HepG2 (cell line): ENCODE results near the gene TROAP. TPM values are rescaled to one million over a fixed set of nuclear protein-coding genes. Genes with fewer than 3 reads are reported as not detected.

ENCODE experiments used
- ATAC-seq: fragments of 200-7000 bp; cut with Tn5 transposase; 3 replicates; pipeline ENCODE4 v1.9.1; 2020; ENCODE audit warnings: mild to moderate bottlenecking, moderate library complexity
- BruUV-seq: library from RNA; stranded (reverse); fragments of 400-500 nt; replicated peaks from 2 replicates; lab custom pipeline; 2021; lab: Mats Ljungman, UMichigan
- CTCF ChIA-PET: fragments of 300-600 bp; formaldehyde crosslinking; extraction: SDS; loops from one replicate; lab custom pipeline; 2021; ENCODE audit warnings: low total read pairs, inconsistent platforms, low intra/inter-chr PET ratio; lab: Yijun Ruan, JAX
- POLR2A ChIA-PET: fragments of 350-600 bp; sonication (Branson Sonifier 250); formaldehyde crosslinking; loops from one replicate; lab custom pipeline; 2020; ENCODE audit warnings: antibody characterized with exemption, inconsistent platforms; lab: Yijun Ruan, JAX
- DNase-seq: peaks from one replicate; pipeline ENCODE4 v3.0.0-alpha.2; 2015; ENCODE audit warnings: low spot score
- FAIRE-seq: peaks from 3 replicates; lab custom pipeline; 2011; peaks lifted over from hg19 to GRCh38; lab: Jason Lieb, UNC
- H2AFZ ChIP-seq: one replicate; pipeline ENCODE4 v1.6.1; 2011; ENCODE audit warnings: low read length, inconsistent platforms
- H3K27ac ChIP-seq: fragments of 300-600 bp; 3 replicates; pipeline ENCODE4 v1.8.0; 2011; ENCODE audit warnings: mixed run types, mild to moderate bottlenecking, mixed read lengths, low read length, inconsistent platforms; ENCODE audit not compliant: insufficient read depth; ENCODE audit errors: extremely low read length
- H3K27me3 ChIP-seq, 2 experiments: fragments of 200-600 bp in 1 of 2; 2 replicates in 1 of 2; 3 replicates in 1 of 2; pipeline versions ENCODE4 v1.6.0 to v1.8.0; 2011; ENCODE audit warnings: low read length in 2 of 2, mild to moderate bottlenecking in 2 of 2, moderate library complexity in 2 of 2, inconsistent platforms in 1 of 2; ENCODE audit not compliant: insufficient read depth in 2 of 2, control insufficient read depth in 1 of 2
- H3K36me3 ChIP-seq, 2 experiments: fragments of 200-600 bp in 1 of 2; replicated peaks in 1 of 2; 2 replicates in 1 of 2; 3 replicates in 1 of 2; pipeline versions ENCODE4 v1.5.1 to v1.8.0; 2011; ENCODE audit warnings: low read length in 2 of 2, inconsistent platforms in 1 of 2; ENCODE audit not compliant: insufficient read depth in 2 of 2, control insufficient read depth in 1 of 2
- H3K4me1 ChIP-seq: 2 replicates; pipeline ENCODE4 v1.5.1; 2012; ENCODE audit warnings: low read length, inconsistent platforms; ENCODE audit not compliant: insufficient read depth
- H3K4me2 ChIP-seq: 2 replicates; pipeline ENCODE4 v1.6.0; 2011; ENCODE audit warnings: low read depth, low read length, inconsistent platforms
- H3K4me3 ChIP-seq, 3 experiments: fragments of 200-600 bp in 1 of 3; sonication (generic), shearing (Covaris generic) in 1 of 3; replicated peaks in 1 of 3; 2 replicates each; pipeline ENCODE4 v1.5.1; 2011 to 2016; ENCODE audit warnings: low read length in 3 of 3, inconsistent platforms in 2 of 3, low read depth in 2 of 3, mild to moderate bottlenecking in 2 of 3, control low read depth in 1 of 3, mixed read lengths in 1 of 3; ENCODE audit not compliant: insufficient read depth in 1 of 3
- H3K79me2 ChIP-seq: one replicate; pipeline ENCODE4 v1.6.1; 2011; ENCODE audit warnings: low read length, inconsistent platforms; ENCODE audit not compliant: insufficient read depth
- H3K9ac ChIP-seq: 2 replicates; pipeline ENCODE4 v1.6.0; 2011; ENCODE audit warnings: mild to moderate bottlenecking, low read depth, low read length, inconsistent platforms; ENCODE audit not compliant: insufficient read depth
- H3K9me3 ChIP-seq: 2 replicates; pipeline ENCODE4 v1.5.1; 2012; ENCODE audit warnings: mild to moderate bottlenecking, low read length
- H4K20me1 ChIP-seq: 2 replicates; pipeline ENCODE4 v1.6.0; 2011; ENCODE audit warnings: inconsistent platforms, mild to moderate bottlenecking, low read length, moderate library complexity; ENCODE audit not compliant: insufficient read depth
- BCL6 ChIP-seq: IDR thresholded peaks from 2 replicates; pipeline ENCODE4 v1.6.1; 2016; ENCODE audit warnings: missing genetic modification reagents, missing compliant biosample characterization
- BHLHE40 ChIP-seq: IDR thresholded peaks from 2 replicates; pipeline ENCODE4 v1.6.1; 2011; ENCODE audit warnings: low read length, improper control_type of control experiment
- EZH2 ChIP-seq: conservative IDR thresholded peaks from 2 replicates; pipeline ENCODE4 v1.6.1; 2012; ENCODE audit warnings: mild to moderate bottlenecking, low read depth, low read length, moderate library complexity
- HDAC6 ChIP-seq: fragments of 200-600 bp; sonication (generic); IDR thresholded peaks from 2 replicates; pipeline ENCODE4 v1.7.0; 2017; ENCODE audit warnings: mild to moderate bottlenecking, antibody characterized with exemption, low read length, low read depth
- HES4 ChIP-seq: sonication (generic); formaldehyde crosslinking; IDR thresholded peaks from 2 replicates; pipeline ENCODE4 v1.9.0; 2021; ENCODE audit warnings: mild to moderate bottlenecking, missing genetic modification reagents, borderline replicate concordance
- HNRNPK ChIP-seq: fragments of 200-400 bp; formaldehyde crosslinking; IDR thresholded peaks from 2 replicates; pipeline ENCODE4 v1.6.1; 2018; ENCODE audit warnings: low read length, low read depth, moderate library complexity, mild to moderate bottlenecking; ENCODE audit not compliant: poor library complexity, severe bottlenecking
- HNRNPL ChIP-seq: fragments of 200-400 bp; formaldehyde crosslinking; IDR thresholded peaks from 2 replicates; pipeline ENCODE4 v1.6.1; 2017; ENCODE audit warnings: mild to moderate bottlenecking, low read depth, low read length
- KAT7 ChIP-seq: IDR thresholded peaks from 2 replicates; pipeline ENCODE4 v1.6.1; 2018; ENCODE audit warnings: borderline replicate concordance, missing compliant biosample characterization
- MTA3 ChIP-seq: sonication (generic); formaldehyde crosslinking; IDR thresholded peaks from 2 replicates; pipeline ENCODE4 v1.4.0; 2020; ENCODE audit warnings: missing genetic modification reagents
- MXD4 ChIP-seq: IDR thresholded peaks from 2 replicates; pipeline ENCODE4 v1.6.1; 2016; ENCODE audit warnings: mild to moderate bottlenecking, missing biosample characterization, missing genetic modification reagents
- NBN ChIP-seq: fragments of 450-650 bp; conservative IDR thresholded peaks from 2 replicates; pipeline ENCODE4 v1.6.1; 2017
- STAG1 ChIP-seq: sonication (generic); formaldehyde crosslinking; IDR thresholded peaks from 2 replicates; pipeline ENCODE4 v1.4.0; 2020; ENCODE audit warnings: missing genetic modification reagents
- ZIK1 ChIP-seq: sonication (generic); formaldehyde crosslinking; IDR thresholded peaks from 2 replicates; pipeline ENCODE4 v1.5.0; 2020; ENCODE audit warnings: mild to moderate bottlenecking, low read depth, missing genetic modification reagents, borderline replicate concordance
- ZNF18 ChIP-seq: sonication (generic); formaldehyde crosslinking; IDR thresholded peaks from 2 replicates; pipeline ENCODE4 v1.8.0; 2022; ENCODE audit warnings: mild to moderate bottlenecking, missing genetic modification reagents; ENCODE audit not compliant: insufficient replicate concordance
- ZNF451 ChIP-seq: sonication (generic); formaldehyde crosslinking; IDR thresholded peaks from 2 replicates; pipeline ENCODE4 v1.5.0; 2020; ENCODE audit warnings: mild to moderate bottlenecking, missing genetic modification reagents
- ZNF543 ChIP-seq: sonication (generic); formaldehyde crosslinking; IDR thresholded peaks from 2 replicates; pipeline ENCODE4 v1.4.0; 2020; ENCODE audit warnings: mild to moderate bottlenecking, missing genetic modification reagents
- ZNF747 ChIP-seq: sonication (generic); formaldehyde crosslinking; IDR thresholded peaks from 2 replicates; pipeline ENCODE4 v1.8.1; 2023; ENCODE audit warnings: missing genetic modification reagents, mild to moderate bottlenecking, borderline replicate concordance
- ZSCAN29 ChIP-seq: sonication (generic); formaldehyde crosslinking; conservative IDR thresholded peaks from 2 replicates; pipeline ENCODE4 v1.4.0; 2020; ENCODE audit warnings: mild to moderate bottlenecking, missing genetic modification reagents
- WGBS: methylation state at CpG from one replicate; pipeline ENCODE4 v1.1.6; 2017; ENCODE audit warnings: low lambda C conversion rate; 5-methylcytosine and 5-hydroxymethylcytosine counted together
- in situ Hi-C: cut with HindIII; loops from 2 replicates; pipeline ENCODE4 v1.10.0; 2017; ENCODE audit warnings: low pct_unique_long_range_greater_than_20kb; ENCODE audit not compliant: extremely low pct_ligation_motif_present
- intact Hi-C: fragments of 100-400 bp; cut with micrococcal nuclease; formaldehyde crosslinking; loops from one replicate; pipeline ENCODE4 v1.10.0; 2022; ENCODE audit not compliant: unreplicated experiment
- polyA plus RNA-seq, 8 experiments: library from polyadenylated mRNA; depleted of rRNA in 3 of 8; stranded (reverse) in 7 of 8; unstranded in 1 of 8; fragments of >200 nt; fragmentation: Illumina TruSeq in 4 of 8; extraction: Trizol in 4 of 8; gene quantifications; 2 replicates each; pipeline versions ENCODE4 v1.2.1 to v1.2.3, GENCODE V29; 2011 to 2016; ENCODE audit warnings: low read depth in 4 of 8, missing spikeins in 1 of 8, mixed read lengths in 1 of 8; ENCODE audit not compliant: insufficient read depth in 1 of 8
- total RNA-seq, 5 experiments: library from RNA; depleted of rRNA; stranded (reverse); fragments of >200 nt; fragmentation: Illumina TruSeq; extraction: Trizol; gene quantifications; 2 replicates each; pipeline ENCODE4 v1.2.3, GENCODE V29; 2016; ENCODE audit warnings: low read depth in 1 of 5
- TF ChIP-seq, protein P1 (sequence below): sonication (generic); formaldehyde crosslinking; IDR thresholded peaks from 2 replicates; pipeline ENCODE4 v1.8.0; 2022; ENCODE audit warnings: mild to moderate bottlenecking, missing genetic modification reagents, moderate library complexity

Gene TROAP
- total and polyA plus RNA-seq, 2 of the 13 experiments (the other 11 are each of a cell fraction or from before 2014, with no cell fraction given), result 22.5 to 30.9 TPM

DNA sequence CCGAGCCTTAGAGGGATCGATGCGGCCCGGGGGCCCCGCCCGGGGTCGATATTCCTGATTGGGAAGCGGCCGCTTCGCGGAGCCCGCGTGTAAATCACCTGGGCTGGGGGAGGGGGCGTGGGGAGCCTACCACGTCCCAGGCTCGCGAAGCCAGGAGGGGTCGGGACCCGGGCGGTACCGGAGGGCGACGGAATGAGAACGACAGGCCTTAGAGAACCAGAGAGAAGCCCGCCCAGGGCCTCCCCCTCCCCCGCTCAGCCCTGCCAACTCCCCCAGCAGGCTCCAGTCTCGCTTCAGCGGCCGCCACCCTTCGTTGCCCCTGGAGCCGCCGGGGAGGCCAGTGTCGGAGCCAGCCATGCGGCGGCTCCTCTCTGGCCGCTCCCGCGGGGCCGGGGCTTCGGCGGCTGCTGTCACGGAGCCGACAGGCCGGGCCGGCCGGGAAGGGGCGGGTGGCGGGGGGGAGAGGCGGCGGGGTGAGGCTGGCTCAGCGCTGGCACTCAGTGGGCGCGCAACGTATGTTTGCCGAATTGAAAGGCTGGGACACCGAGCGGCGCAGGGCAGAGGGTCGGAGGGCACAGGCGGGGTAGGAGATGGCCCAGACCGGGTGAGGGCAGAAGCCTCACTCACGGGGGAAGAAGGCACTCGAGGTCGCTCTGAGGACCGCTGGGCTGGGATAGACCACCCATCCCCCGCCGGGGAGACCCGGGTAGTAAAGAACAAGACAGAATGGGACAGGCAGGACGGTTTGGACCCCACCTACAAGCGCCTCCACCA lies 22.2 kb downstream of the TROAP start (continued):
- peak; percentile 49; the same call in 1 of the 2 replicates for TF ChIP-seq BCL6 (CRISPR knock-in tag)

GRCh38 chr12:49345825-49346658 lies 23.0 kb downstream of the TROAP start:
- no TSS peak for BruUV-seq
- Histone ChIP-seq H3K79me2 (peaks cover 17% of the 10 kb centered on the region), H4K20me1 (0 out of 2 replicates have a peak, but pooled peaks cover 6% of the 10 kb centered on the region), H3K27me3 (peaks cover 17 to 55% of the 10 kb centered on the region in 2 experiments; a peak in 4 of 5 replicates), H3K36me3 (peaks cover 0 to under 1% of the 10 kb centered on the region in 2 experiments; a peak in 1 of 5 replicates), H3K4me1 (peaks cover 75% of the 10 kb centered on the region), H2AFZ (no peak overlapping the region), H3K4me2 (peak overlapping the region; percentile 98), H3K9me3 (no peaks in the 10 kb centered on the region), H3K9ac (no peak overlapping the region), H3K27ac (no peak overlapping the region), H3K4me3 (peak overlapping the region; percentile 48 to 84 (median 63); a peak in 5 of 6 replicates)
- intact Hi-C loops, result no loop called here
- in situ Hi-C loops, result loop anchor here (10.0 kb wide), 1 partner anchor 61 kb away; no protein-coding TSS in a partner anchor
- ATAC-seq, result no peak
- CTCF ChIA-PET, result interaction anchor here (3.0 kb wide), 1 partner anchor 15 kb away, joined by 6 read pairs; no protein-coding TSS in a partner anchor
- POLR2A ChIA-PET, result interaction anchor here (0.7 to 4.5 kb wide), 4 partner anchors 14 to 168 kb away, joined by 3 to 41 read pairs (median 10); partner anchors contain the start of genes SPATS2 and TROAP
- DNase-seq, result no peak
- 3% methylated on average over 58 of the region's 61 CpGs for WGBS
- FAIRE-seq, result no peak
- TF ChIP-seq NBN (no peak), MTA3 (CRISPR knock-in tag) (no peak), HNRNPL (0 out of 2 replicates have a peak, but pooled peaks have one; percentile 5), BHLHE40 (no peak), HDAC6 (no peak), ZIK1 (CRISPR knock-in tag) (no peak), HNRNPK (peak; percentile 53), ZSCAN29 (CRISPR knock-in tag) (no peak), EZH2 (peak; percentile 97; the same call in 1 of the 2 replicates), KAT7 (CRISPR knock-in tag) (no peak), ZNF451 (CRISPR knock-in tag) (no peak), ZNF18 (CRISPR knock-in tag) (peak; percentile 9), ZNF543 (CRISPR knock-in tag) (no peak), MXD4 (no peak), HES4 (CRISPR knock-in tag) (no peak), ZNF747 (CRISPR knock-in tag) (no peak), STAG1 (CRISPR knock-in tag) (no peak)
- TF ChIP-seq, protein P1, sequence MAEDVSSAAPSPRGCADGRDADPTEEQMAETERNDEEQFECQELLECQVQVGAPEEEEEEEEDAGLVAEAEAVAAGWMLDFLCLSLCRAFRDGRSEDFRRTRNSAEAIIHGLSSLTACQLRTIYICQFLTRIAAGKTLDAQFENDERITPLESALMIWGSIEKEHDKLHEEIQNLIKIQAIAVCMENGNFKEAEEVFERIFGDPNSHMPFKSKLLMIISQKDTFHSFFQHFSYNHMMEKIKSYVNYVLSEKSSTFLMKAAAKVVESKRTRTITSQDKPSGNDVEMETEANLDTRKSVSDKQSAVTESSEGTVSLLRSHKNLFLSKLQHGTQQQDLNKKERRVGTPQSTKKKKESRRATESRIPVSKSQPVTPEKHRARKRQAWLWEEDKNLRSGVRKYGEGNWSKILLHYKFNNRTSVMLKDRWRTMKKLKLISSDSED (CRISPR knock-in tag), result no peak
